Endothelial cell of umbilical vein (primary cell): Measurements from ENCODE around the gene NANOS1.

Source experiments
- EZH2 ChIP-seq: IDR thresholded peaks from 2 replicates; pipeline ENCODE4 v1.6.1; 2012; ENCODE audit warnings: borderline replicate concordance, low read depth, mild to moderate bottlenecking, moderate library complexity, low read length, inconsistent platforms; ENCODE audit not compliant: severe bottlenecking
- MYC ChIP-seq: IDR thresholded peaks from one replicate; pipeline ENCODE4 v1.6.1; 2011; ENCODE audit warnings: mild to moderate bottlenecking, low read depth, low read length
- POLR2A ChIP-seq: IDR thresholded peaks from 2 replicates; pipeline ENCODE4 v1.6.1; 2012; ENCODE audit warnings: low read depth, mild to moderate bottlenecking, control low read depth, low read length
- POLR2AphosphoS5 ChIP-seq: IDR thresholded peaks from 2 replicates; pipeline ENCODE4 v1.6.1; 2012; ENCODE audit warnings: low read depth, mild to moderate bottlenecking, control low read depth, low read length, moderate library complexity; ENCODE audit not compliant: insufficient read depth
- TF ChIP-seq, protein P1 (sequence below): IDR thresholded peaks from 2 replicates; pipeline ENCODE4 v1.6.1; 2011; ENCODE audit not compliant: insufficient read depth, insufficient read length
- TF ChIP-seq, protein P2 (sequence below), 2 donors: IDR thresholded peaks; 1 replicate in 1 of 2; 2 replicates in 1 of 2; pipeline ENCODE4 v1.5.1; 2011; ENCODE audit warnings: low read length in 2 of 2, mild to moderate bottlenecking in 2 of 2, moderate library complexity in 2 of 2, control low read depth in 1 of 2, inconsistent platforms in 1 of 2, low read depth in 1 of 2; ENCODE audit not compliant: insufficient read depth in 1 of 2; ENCODE audit errors: extremely low read depth in 1 of 2

DNA sequence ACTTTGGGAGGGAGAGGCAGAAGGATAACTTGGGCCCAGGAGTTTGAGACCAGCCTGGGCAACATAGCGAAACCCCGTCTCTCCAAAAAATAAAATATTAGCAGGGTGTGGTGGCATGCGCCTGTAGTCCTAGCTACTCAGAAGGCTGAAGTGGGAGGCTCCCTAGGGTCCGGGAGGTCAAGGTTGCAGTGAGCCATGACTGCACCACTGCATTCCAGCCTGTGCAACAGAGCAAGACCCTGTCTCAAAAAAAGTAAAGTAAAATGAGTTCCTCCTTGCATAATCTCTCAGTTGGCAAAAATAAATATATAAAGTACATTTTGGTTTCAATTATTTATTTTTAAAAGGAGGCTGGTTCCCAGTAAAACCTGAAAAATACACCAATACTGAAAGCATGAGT is 11.8 kb downstream of the NANOS1 start:
- TF ChIP-seq, protein P1, sequence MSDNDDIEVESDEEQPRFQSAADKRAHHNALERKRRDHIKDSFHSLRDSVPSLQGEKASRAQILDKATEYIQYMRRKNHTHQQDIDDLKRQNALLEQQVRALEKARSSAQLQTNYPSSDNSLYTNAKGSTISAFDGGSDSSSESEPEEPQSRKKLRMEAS = no peak
- TF ChIP-seq, protein P2, sequence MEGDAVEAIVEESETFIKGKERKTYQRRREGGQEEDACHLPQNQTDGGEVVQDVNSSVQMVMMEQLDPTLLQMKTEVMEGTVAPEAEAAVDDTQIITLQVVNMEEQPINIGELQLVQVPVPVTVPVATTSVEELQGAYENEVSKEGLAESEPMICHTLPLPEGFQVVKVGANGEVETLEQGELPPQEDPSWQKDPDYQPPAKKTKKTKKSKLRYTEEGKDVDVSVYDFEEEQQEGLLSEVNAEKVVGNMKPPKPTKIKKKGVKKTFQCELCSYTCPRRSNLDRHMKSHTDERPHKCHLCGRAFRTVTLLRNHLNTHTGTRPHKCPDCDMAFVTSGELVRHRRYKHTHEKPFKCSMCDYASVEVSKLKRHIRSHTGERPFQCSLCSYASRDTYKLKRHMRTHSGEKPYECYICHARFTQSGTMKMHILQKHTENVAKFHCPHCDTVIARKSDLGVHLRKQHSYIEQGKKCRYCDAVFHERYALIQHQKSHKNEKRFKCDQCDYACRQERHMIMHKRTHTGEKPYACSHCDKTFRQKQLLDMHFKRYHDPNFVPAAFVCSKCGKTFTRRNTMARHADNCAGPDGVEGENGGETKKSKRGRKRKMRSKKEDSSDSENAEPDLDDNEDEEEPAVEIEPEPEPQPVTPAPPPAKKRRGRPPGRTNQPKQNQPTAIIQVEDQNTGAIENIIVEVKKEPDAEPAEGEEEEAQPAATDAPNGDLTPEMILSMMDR (IDR thresholded peaks at IDR 0.05; ENCODE audit: extremely low read depth in 1 of 2, insufficient read depth in 1 of 2, low read depth in 1 of 2, low read length in 2 of 2) = no peak
- TF ChIP-seq EZH2 (no peak), POLR2AphosphoS5 (no peak), MYC (no peak), POLR2A (no peak)
